Endothelial cell of umbilical vein (primary cell): ENCODE results near the gene CIAPIN1. TPM values are rescaled to one million over a fixed set of nuclear protein-coding genes. Genes with fewer than 3 reads are reported as not detected.

Experiments used
- BruUV-seq: library from RNA; stranded (reverse); fragments of 400-500 nt; replicated peaks from 2 replicates; lab custom pipeline; 2021; lab: Mats Ljungman, UMichigan
- CTCF ChIA-PET: fragments of 300-600, 350-600 bp; sonication (Branson Sonifier 250); formaldehyde crosslinking; loops from one replicate; lab custom pipeline; 2021; ENCODE audit warnings: antibody characterized with exemption, inconsistent platforms; lab: Charles Lee
- POLR2A ChIA-PET: fragments of 300-600, 350-600 bp; sonication (Branson Sonifier 250); formaldehyde crosslinking; loops from one replicate; lab custom pipeline; 2021; ENCODE audit warnings: antibody characterized with exemption, inconsistent platforms; lab: Charles Lee
- DNase-seq: peaks from one replicate; pipeline ENCODE4 v3.0.0-alpha.2; 2011; ENCODE audit warnings: low read depth, low spot score
- FAIRE-seq: peaks from 2 replicates; lab custom pipeline; 2011; peaks lifted over from hg19 to GRCh38; lab: Jason Lieb, UNC
- H2AFZ ChIP-seq: 2 replicates; pipeline ENCODE4 v1.6.0; 2012; ENCODE audit warnings: low read depth, low read length, control low read depth, inconsistent platforms
- H3K27ac ChIP-seq: 2 replicates; pipeline ENCODE4 v1.5.1; 2011; ENCODE audit warnings: low read depth, mild to moderate bottlenecking, control low read depth, low read length, moderate library complexity; ENCODE audit not compliant: insufficient read depth
- H3K27me3 ChIP-seq, 2 experiments: 2 replicates each; pipeline versions ENCODE4 v1.6.0 to v1.6.1; 2011; ENCODE audit warnings: low read length in 2 of 2, mixed read lengths in 1 of 2; ENCODE audit not compliant: control insufficient read depth in 2 of 2, insufficient read depth in 2 of 2
- H3K36me3 ChIP-seq, 2 experiments: 2 replicates in 1 of 2; 3 replicates in 1 of 2; pipeline ENCODE4 v1.5.1; 2011; ENCODE audit warnings: low read length in 2 of 2, mild to moderate bottlenecking in 1 of 2, moderate library complexity in 1 of 2; ENCODE audit not compliant: control insufficient read depth in 2 of 2, insufficient read depth in 2 of 2; ENCODE audit errors: extremely low read depth in 1 of 2
- H3K4me1 ChIP-seq: 3 replicates; pipeline ENCODE4 v1.5.1; 2011; ENCODE audit warnings: mild to moderate bottlenecking, low read length; ENCODE audit not compliant: control insufficient read depth, insufficient read depth; ENCODE audit errors: extremely low read depth
- H3K4me2 ChIP-seq: 2 replicates; pipeline ENCODE4 v1.6.1; 2011; ENCODE audit warnings: low read length, control low read depth, mixed read lengths; ENCODE audit not compliant: insufficient read depth
- H3K4me3 ChIP-seq, 3 experiments: fragments of 200-600 bp in 1 of 3; sonication (generic), shearing (Covaris generic) in 1 of 3; replicated peaks in 1 of 3; 2 replicates each; pipeline ENCODE4 v1.5.1; 2011 to 2016; ENCODE audit warnings: control low read depth in 3 of 3, low read length in 3 of 3, mild to moderate bottlenecking in 2 of 3, inconsistent platforms in 1 of 3, low read depth in 1 of 3, moderate library complexity in 1 of 3; ENCODE audit not compliant: insufficient read depth in 1 of 3
- H3K79me2 ChIP-seq: 2 replicates; pipeline ENCODE4 v1.6.0; 2012; ENCODE audit warnings: low read length, inconsistent platforms; ENCODE audit not compliant: control insufficient read depth, insufficient read depth
- H3K9ac ChIP-seq: replicated peaks from 2 replicates; pipeline ENCODE3; 2011; ENCODE audit warnings: low read length, control low read depth; ENCODE audit not compliant: insufficient read depth; ENCODE audit errors: extremely low read depth
- H3K9me1 ChIP-seq: replicated peaks from 3 replicates; pipeline ENCODE4 v1.6.0; 2011; ENCODE audit warnings: mild to moderate bottlenecking, low read length; ENCODE audit not compliant: control insufficient read depth, insufficient read depth; ENCODE audit errors: extremely low read depth
- H3K9me3 ChIP-seq: replicated peaks from 2 replicates; pipeline ENCODE4 v1.5.1; 2012; ENCODE audit warnings: low read length, inconsistent platforms; ENCODE audit not compliant: control insufficient read depth, insufficient read depth
- H4K20me1 ChIP-seq: replicated peaks from 2 replicates; pipeline ENCODE3; 2011; ENCODE audit warnings: mild to moderate bottlenecking, low read length; ENCODE audit not compliant: control insufficient read depth, insufficient read depth; ENCODE audit errors: extremely low read depth
- CTCF ChIP-seq, 2 donors: IDR thresholded peaks; 1 replicate in 1 of 2; 2 replicates in 1 of 2; pipeline ENCODE4 v1.5.1; 2011; ENCODE audit warnings: low read length in 2 of 2, mild to moderate bottlenecking in 2 of 2, moderate library complexity in 2 of 2, control low read depth in 1 of 2, inconsistent platforms in 1 of 2, low read depth in 1 of 2; ENCODE audit not compliant: insufficient read depth in 1 of 2; ENCODE audit errors: extremely low read depth in 1 of 2
- EZH2 ChIP-seq: IDR thresholded peaks from 2 replicates; pipeline ENCODE4 v1.6.1; 2012; ENCODE audit warnings: borderline replicate concordance, low read depth, mild to moderate bottlenecking, moderate library complexity, low read length, inconsistent platforms; ENCODE audit not compliant: severe bottlenecking
- FOS ChIP-seq: IDR thresholded peaks from 2 replicates; pipeline ENCODE4 v1.6.1; 2011; ENCODE audit warnings: mild to moderate bottlenecking, low read length, moderate library complexity, borderline replicate concordance; ENCODE audit not compliant: insufficient read depth
- GATA2 ChIP-seq: IDR thresholded peaks from 2 replicates; pipeline ENCODE4 v1.7.0; 2011; ENCODE audit warnings: low read depth, mild to moderate bottlenecking, moderate library complexity, mixed read lengths, low read length; ENCODE audit not compliant: insufficient read length, insufficient read depth
- JUN ChIP-seq: IDR thresholded peaks from 2 replicates; pipeline ENCODE4 v1.6.1; 2011; ENCODE audit warnings: borderline replicate concordance, low read depth; ENCODE audit not compliant: insufficient read length, insufficient read depth
- MAX ChIP-seq: IDR thresholded peaks from 2 replicates; pipeline ENCODE4 v1.6.1; 2011; ENCODE audit not compliant: insufficient read depth, insufficient read length
- MYC ChIP-seq: IDR thresholded peaks from one replicate; pipeline ENCODE4 v1.6.1; 2011; ENCODE audit warnings: mild to moderate bottlenecking, low read depth, low read length
- POLR2A ChIP-seq: IDR thresholded peaks from 2 replicates; pipeline ENCODE4 v1.6.1; 2012; ENCODE audit warnings: low read depth, mild to moderate bottlenecking, control low read depth, low read length
- POLR2AphosphoS5 ChIP-seq: IDR thresholded peaks from 2 replicates; pipeline ENCODE4 v1.6.1; 2012; ENCODE audit warnings: low read depth, mild to moderate bottlenecking, control low read depth, low read length, moderate library complexity; ENCODE audit not compliant: insufficient read depth
- dilution Hi-C: fragments of 300-500 bp; cut with MboI; formaldehyde crosslinking; loops from one replicate; pipeline ENCODE4 v1.15.0; 2019; ENCODE audit warnings: low sequenced_read_pairs; ENCODE audit not compliant: extremely low pct_ligation_motif_present
- intact Hi-C: fragments of 100-400 bp; cut with micrococcal nuclease; formaldehyde crosslinking; loops from one replicate; pipeline ENCODE4 v1.10.0; 2022
- polyA plus RNA-seq, 4 experiments: library from polyadenylated mRNA; depleted of rRNA in 3 of 4; stranded (reverse) in 3 of 4; unstranded in 1 of 4; fragments of >200 nt; gene quantifications; 2 replicates each; pipeline versions ENCODE4 v1.2.1 to v1.2.3, GENCODE V29; 2011 to 2012; ENCODE audit warnings: missing spikeins in 1 of 4
- total RNA-seq: library from RNA; stranded (reverse); gene quantifications from 2 replicates; pipeline ENCODE4 v1.2.3, GENCODE V29; 2021

Gene CIAPIN1
- total and polyA plus RNA-seq, 2 donors (not counting 3 experiments of a cell fraction or from before 2014, with no cell fraction given), result 74.6 to 77.9 TPM

- intact Hi-C loops (no loop called here), dilution Hi-C loops (no loop called here)
- no TSS peak for BruUV-seq
- no peak overlapping the region for H3K9ac ChIP-seq
- peaks cover 12% of the 10 kb centered on the region for H3K4me1 ChIP-seq
- CTCF ChIA-PET, result no interaction called here
- no peaks in the 10 kb centered on the region for H3K9me1 ChIP-seq
- H3K4me2 ChIP-seq, result no peak overlapping the region
- H3K9me3 ChIP-seq, result no peaks in the 10 kb centered on the region
- peaks cover 2 to 4% of the 10 kb centered on the region in 2 experiments for H3K27me3 ChIP-seq
- H3K4me3 ChIP-seq, result no peak overlapping the region
- H3K27ac ChIP-seq, result no peak overlapping the region
- H4K20me1 ChIP-seq, result no peaks in the 10 kb centered on the region
- no peaks in the 10 kb centered on the region for H3K36me3 ChIP-seq
- no peak for TF ChIP-seq JUN
- no peak for TF ChIP-seq POLR2A
- TF ChIP-seq MYC, result no peak
- no peak for TF ChIP-seq FOS
- TF ChIP-seq EZH2, result no peak
- TF ChIP-seq POLR2AphosphoS5, result no peak
- TF ChIP-seq GATA2, result no peak
- TF ChIP-seq CTCF (IDR thresholded peaks at IDR 0.05; ENCODE audit: extremely low read depth in 1 of 2, insufficient read depth in 1 of 2, low read depth in 1 of 2, low read length in 2 of 2), result no peak
- no peak for TF ChIP-seq MAX
- POLR2A ChIA-PET, result no interaction called here
- H2AFZ ChIP-seq, result no peak overlapping the region
- H3K79me2 ChIP-seq, result no peaks in the 10 kb centered on the region
- FAIRE-seq (peak; percentile 44), DNase-seq (peak; percentile 69)
Measured at GRCh38 chr16:57390636-57391295, 56.4 kb downstream of the CIAPIN1 start.
